Smooth muscle cell (in vitro differentiated cells): ENCODE results near the gene GFI1. TPM values are rescaled to one million over a fixed set of nuclear protein-coding genes. Genes with fewer than 3 reads are reported as not detected.

Experiments used
- DNase-seq: peaks from one replicate; lab custom pipeline; 2025; ENCODE audit not compliant: unreplicated experiment; lab: John Stamatoyannopoulos, UW
- H2AFZ ChIP-seq: fragments of 200-600 bp; sonication (generic); 2 replicates; pipeline ENCODE4 v1.6.0; 2016; ENCODE audit warnings: antibody characterized with exemption, low read depth, mild to moderate bottlenecking
- H3F3A ChIP-seq: fragments of 200-600 bp; sonication (generic); 2 replicates; pipeline ENCODE4 v1.6.0; 2017; ENCODE audit warnings: antibody characterized with exemption, low read depth
- H3K27ac ChIP-seq: fragments of 200-600 bp; sonication (generic); 2 replicates; pipeline ENCODE4 v1.5.1; 2016; ENCODE audit warnings: low read depth, mild to moderate bottlenecking
- H3K27me3 ChIP-seq: fragments of 200-600 bp; sonication (generic); 2 replicates; pipeline ENCODE4 v1.6.1; 2016; ENCODE audit warnings: low read depth, mild to moderate bottlenecking
- H3K36me3 ChIP-seq: fragments of 200-600 bp; sonication (generic); 2 replicates; pipeline ENCODE4 v1.5.1; 2016; ENCODE audit warnings: low read depth
- H3K4me1 ChIP-seq: fragments of 200-600 bp; sonication (generic); 2 replicates; pipeline ENCODE4 v1.5.1; 2016; ENCODE audit warnings: low read depth
- H3K4me2 ChIP-seq: fragments of 200-600 bp; sonication (generic); 2 replicates; pipeline ENCODE4 v1.6.0; 2016; ENCODE audit warnings: mild to moderate bottlenecking
- H3K4me3 ChIP-seq: fragments of 200-600 bp; sonication (generic); 2 replicates; pipeline ENCODE4 v1.5.1; 2016; ENCODE audit warnings: mild to moderate bottlenecking
- H3K79me2 ChIP-seq: fragments of 200-600 bp; sonication (generic); 2 replicates; pipeline ENCODE4 v1.6.0; 2016; ENCODE audit warnings: low read depth, mild to moderate bottlenecking
- H3K9ac ChIP-seq: fragments of 200-600 bp; sonication (generic); 2 replicates; pipeline ENCODE4 v1.6.0; 2016; ENCODE audit warnings: low read depth
- H3K9me3 ChIP-seq: fragments of 200-600 bp; sonication (generic); replicated peaks from 2 replicates; pipeline ENCODE4 v1.5.1; 2016; ENCODE audit warnings: low read depth
- H4K20me1 ChIP-seq: fragments of 200-600 bp; sonication (generic); 2 replicates; pipeline ENCODE4 v1.6.0; 2016; ENCODE audit warnings: low read depth
- CTCF ChIP-seq: fragments of 200-600 bp; sonication (generic); IDR thresholded peaks from 2 replicates; pipeline ENCODE4 v1.5.1; 2017; ENCODE audit warnings: borderline replicate concordance, mild to moderate bottlenecking, antibody characterized with exemption; ENCODE audit not compliant: insufficient read depth, poor library complexity, severe bottlenecking
- WGBS: methylation state at CpG from one replicate; pipeline ENCODE4 v1.1.7; 2016; ENCODE audit warnings: low lambda C conversion rate; 5-methylcytosine and 5-hydroxymethylcytosine counted together
- polyA plus RNA-seq: library from polyadenylated mRNA; unstranded; fragments of >200 nt; fragmentation: Nextera tagmentation; extraction: Ambion mirVana; gene quantifications from 2 replicates; pipeline ENCODE4 v1.2.1, GENCODE V29; 2016
- total RNA-seq: library from RNA; depleted of rRNA; stranded (reverse); fragments of >200 nt; gene quantifications from 2 replicates; pipeline ENCODE4 v1.2.3, GENCODE V29; 2014

GFI1 gene
- total and polyA plus RNA-seq, 2 experiments from 2014 or later, result 0.40 TPM; not detected in 1

GRCh38 chr1:92465256-92465647 lies 21.5 kb downstream of the GFI1 start:
- Histone ChIP-seq H3K4me1 (no peaks in the 10 kb centered on the region), H3K27me3 (no peaks in the 10 kb centered on the region), H2AFZ (no peak overlapping the region), H3K4me3 (no peak overlapping the region), H3K9me3 (no peaks in the 10 kb centered on the region), H3K27ac (no peak overlapping the region), H3K9ac (no peak overlapping the region), H3K4me2 (no peak overlapping the region), H3K36me3 (no peaks in the 10 kb centered on the region), H4K20me1 (no peaks in the 10 kb centered on the region), H3F3A (no peaks in the 10 kb centered on the region), H3K79me2 (no peaks in the 10 kb centered on the region)
- no peak for TF ChIP-seq CTCF
- no peak for DNase-seq
- 96% methylated on average over 1 of the region's 1 CpG for WGBS

- no peaks in the 10 kb centered on the region for H3K27me3 ChIP-seq
- H3K4me2 ChIP-seq, result no peak overlapping the region
- DNase-seq, result no peak
- H3F3A ChIP-seq, result no peaks in the 10 kb centered on the region
- H4K20me1 ChIP-seq, result no peaks in the 10 kb centered on the region
- H3K36me3 ChIP-seq, result no peaks in the 10 kb centered on the region
- TF ChIP-seq CTCF, result no peak
- no peak overlapping the region for H3K27ac ChIP-seq
- H3K79me2 ChIP-seq, result no peaks in the 10 kb centered on the region
- no peak overlapping the region for H3K4me3 ChIP-seq
- WGBS, result 92% methylated on average over 4 of the region's 4 CpGs
- H3K9ac ChIP-seq, result no peak overlapping the region
- H2AFZ ChIP-seq, result no peak overlapping the region
- H3K4me1 ChIP-seq, result no peaks in the 10 kb centered on the region
- no peaks in the 10 kb centered on the region for H3K9me3 ChIP-seq
Measured at GRCh38 chr1:92464588-92465255, 22.0 kb downstream of the GFI1 start.

- Histone ChIP-seq H3F3A (no peaks in the 10 kb centered on the region), H3K4me3 (no peak overlapping the region), H4K20me1 (no peaks in the 10 kb centered on the region), H2AFZ (no peak overlapping the region), H3K79me2 (no peaks in the 10 kb centered on the region), H3K9me3 (no peaks in the 10 kb centered on the region), H3K4me2 (no peak overlapping the region), H3K27ac (no peak overlapping the region), H3K36me3 (no peaks in the 10 kb centered on the region), H3K9ac (no peak overlapping the region), H3K4me1 (no peaks in the 10 kb centered on the region), H3K27me3 (no peaks in the 10 kb centered on the region)
- TF ChIP-seq CTCF, result no peak
- WGBS, result 87% methylated on average over 5 of the region's 5 CpGs
- no peak for DNase-seq
Measured at GRCh38 chr1:92461364-92462097, 25.2 kb downstream of the GFI1 start.

- 56% methylated on average over 4 of the region's 4 CpGs for WGBS
- Histone ChIP-seq H3K27me3 (no peaks in the 10 kb centered on the region), H3K79me2 (no peaks in the 10 kb centered on the region), H3K9me3 (no peaks in the 10 kb centered on the region), H3F3A (no peaks in the 10 kb centered on the region), H3K27ac (no peak overlapping the region), H3K4me3 (no peak overlapping the region), H3K9ac (no peak overlapping the region), H3K4me1 (no peaks in the 10 kb centered on the region), H4K20me1 (no peaks in the 10 kb centered on the region), H3K4me2 (no peak overlapping the region), H2AFZ (no peak overlapping the region), H3K36me3 (no peaks in the 10 kb centered on the region)
- no peak for TF ChIP-seq CTCF
- no peak for DNase-seq
Measured at GRCh38 chr1:92459871-92460320, 26.8 kb downstream of the GFI1 start.
